NB4 (cell line): Measurements from ENCODE around the gene MUL1.

ENCODE experiments used
- DNase-seq: peaks from one replicate; pipeline ENCODE4 v3.0.0; 2010; ENCODE audit warnings: low read depth
- H3K4me3 ChIP-seq: one replicate; pipeline ENCODE4 v1.5.1; 2011; ENCODE audit warnings: mild to moderate bottlenecking, low read depth, low read length, moderate library complexity
- CTCF ChIP-seq: IDR thresholded peaks from one replicate; pipeline ENCODE4 v1.5.1; 2012; ENCODE audit warnings: low read depth, low read length
- MAX ChIP-seq: IDR thresholded peaks from 2 replicates; pipeline ENCODE4 v1.6.1; 2011; ENCODE audit warnings: low read depth, low read length
- MYC ChIP-seq: IDR thresholded peaks from 2 replicates; pipeline ENCODE4 v1.6.1; 2011; ENCODE audit warnings: low read depth, low read length
- POLR2A ChIP-seq: IDR thresholded peaks from 2 replicates; pipeline ENCODE4 v1.6.1; 2011; ENCODE audit warnings: mild to moderate bottlenecking; ENCODE audit not compliant: insufficient read length; ENCODE audit errors: extremely low read depth

The MUL1 gene

GRCh38 chr1:20551161-20551560 is 43.2 kb upstream of the MUL1 start:
- no peak overlapping the region for H3K4me3 ChIP-seq
- TF ChIP-seq CTCF: no peak
- TF ChIP-seq MYC: no peak
- TF ChIP-seq POLR2A: no peak
- no peak for TF ChIP-seq MAX
- DNase-seq: no peak

GRCh38 chr1:20546637-20547036 is 38.7 kb upstream of the MUL1 start:
- no peak overlapping the region for H3K4me3 ChIP-seq
- TF ChIP-seq MYC (no peak), MAX (no peak), POLR2A (no peak), CTCF (no peak)
- DNase-seq: no peak

- no peak overlapping the region for H3K4me3 ChIP-seq
- no peak for DNase-seq
- TF ChIP-seq MAX (no peak), POLR2A (no peak), MYC (no peak), CTCF (no peak)
Measured at GRCh38 chr1:20540281-20540680, 32.3 kb upstream of the MUL1 start.

GRCh38 chr1:20538760-20539551 is 31.0 kb upstream of the MUL1 start:
- TF ChIP-seq CTCF (no peak), MAX (no peak), MYC (no peak), POLR2A (no peak)
- H3K4me3 ChIP-seq: no peak overlapping the region
- no peak for DNase-seq

GRCh38 chr1:20538227-20538626 is 30.3 kb upstream of the MUL1 start:
- H3K4me3 ChIP-seq: no peak overlapping the region
- no peak for DNase-seq
- no peak for TF ChIP-seq POLR2A
- TF ChIP-seq MAX: no peak
- no peak for TF ChIP-seq CTCF
- TF ChIP-seq MYC: no peak
